Kidney epithelial cell (primary cell): Measurements from ENCODE around the gene BEST1. TPM values are rescaled to one million over a fixed set of nuclear protein-coding genes. Genes with fewer than 3 reads are reported as not detected.

ENCODE experiments used
- DNase-seq: peaks from one replicate; pipeline ENCODE4 v3.0.0-alpha.2; 2010; ENCODE audit warnings: low read depth
- H3K27me3 ChIP-seq: 2 replicates; pipeline ENCODE4 v1.6.0; 2011; ENCODE audit warnings: low read length; ENCODE audit not compliant: control insufficient read depth, insufficient read depth
- H3K36me3 ChIP-seq: 2 replicates; pipeline ENCODE4 v1.5.1; 2011; ENCODE audit warnings: low read length; ENCODE audit not compliant: control insufficient read depth, insufficient read depth
- H3K4me3 ChIP-seq: 2 replicates; pipeline ENCODE4 v1.5.1; 2011; ENCODE audit warnings: low read depth, mild to moderate bottlenecking, control low read depth, low read length
- CTCF ChIP-seq: IDR thresholded peaks from 2 replicates; pipeline ENCODE4 v1.5.1; 2011; ENCODE audit warnings: mild to moderate bottlenecking, moderate library complexity, low read length, control low read depth, inconsistent platforms; ENCODE audit not compliant: insufficient read depth, poor library complexity, severe bottlenecking
- total RNA-seq: library from RNA; depleted of rRNA; stranded (reverse); fragments of >200 nt; gene quantifications from 2 replicates; pipeline ENCODE4 v1.2.3, GENCODE V29; 2015

The BEST1 gene
- total RNA-seq, 1 donor from 2014 or later = 1.1 TPM

GRCh38 chr11:61959678-61960077 lies 9.5 kb downstream of the BEST1 start:
- no peak for DNase-seq
- no peaks in the 10 kb centered on the region for H3K36me3 ChIP-seq
- H3K27me3 ChIP-seq = peaks cover 5% of the 10 kb centered on the region
- no peak overlapping the region for H3K4me3 ChIP-seq
- no peak for TF ChIP-seq CTCF

- peaks cover 2% of the 10 kb centered on the region for H3K36me3 ChIP-seq
Observed at GRCh38 chr11:61960532-61960931, 10.4 kb downstream of the BEST1 start.

GRCh38 chr11:61961570-61962212 lies 11.5 kb downstream of the BEST1 start:
- TF ChIP-seq CTCF = no peak
- H3K4me3 ChIP-seq = no peak overlapping the region
- H3K36me3 ChIP-seq = peaks cover 2% of the 10 kb centered on the region
- no peaks in the 10 kb centered on the region for H3K27me3 ChIP-seq
- DNase-seq = no peak

More at GRCh38 chr11:61960532-61960931, 10.4 kb downstream of the BEST1 start:
- TF ChIP-seq CTCF = no peak
- H3K27me3 ChIP-seq = peaks cover 5% of the 10 kb centered on the region
- no peak overlapping the region for H3K4me3 ChIP-seq
- DNase-seq = no peak

- H3K36me3 ChIP-seq = peaks cover 2% of the 10 kb centered on the region
- TF ChIP-seq CTCF = no peak
- DNase-seq = no peak
Observed at GRCh38 chr11:61962213-61963015, 12.3 kb downstream of the BEST1 start.

GRCh38 chr11:61963016-61963281 lies 12.8 kb downstream of the BEST1 start:
- no peak for TF ChIP-seq CTCF
- H3K27me3 ChIP-seq = no peaks in the 10 kb centered on the region
- no peak for DNase-seq
- no peak overlapping the region for H3K4me3 ChIP-seq
- H3K36me3 ChIP-seq = peaks cover 2% of the 10 kb centered on the region

More at GRCh38 chr11:61962213-61963015, 12.3 kb downstream of the BEST1 start:
- Histone ChIP-seq H3K27me3 (no peaks in the 10 kb centered on the region), H3K4me3 (no peak overlapping the region)
